ENCODE results near the gene CDIP1.

DNA sequence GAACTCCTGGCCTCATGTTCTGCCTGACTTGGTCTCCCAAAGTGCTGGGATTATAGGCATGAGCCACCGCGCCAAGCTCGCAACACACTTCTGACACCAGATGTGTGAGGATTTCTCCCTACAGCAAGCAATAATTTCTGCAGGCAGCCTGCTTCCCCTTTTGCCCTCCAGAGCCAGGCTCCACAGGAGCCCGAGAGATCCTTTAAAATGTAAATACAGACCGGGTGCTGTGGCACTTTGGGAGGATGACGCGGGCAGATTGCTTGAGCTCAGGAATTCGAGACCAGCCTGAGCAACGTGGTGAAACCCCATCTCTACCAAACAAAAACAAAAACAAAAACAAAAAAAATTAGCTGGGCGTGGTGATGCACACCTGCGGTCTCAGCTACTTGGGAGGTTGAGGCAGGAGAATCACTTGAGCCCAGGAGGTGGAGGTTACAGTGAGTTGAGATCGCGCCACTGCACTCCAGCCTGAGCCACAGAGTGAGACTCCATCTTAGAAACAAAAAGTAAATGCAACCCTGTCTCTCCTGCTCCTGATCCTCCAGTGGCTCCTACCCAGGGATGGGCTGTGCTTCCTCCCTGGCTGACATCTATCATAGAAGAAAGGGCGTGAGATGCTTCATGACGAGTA lies 32.2 kb upstream of the CDIP1 start:
- TF ChIP-seq, protein P1, sequence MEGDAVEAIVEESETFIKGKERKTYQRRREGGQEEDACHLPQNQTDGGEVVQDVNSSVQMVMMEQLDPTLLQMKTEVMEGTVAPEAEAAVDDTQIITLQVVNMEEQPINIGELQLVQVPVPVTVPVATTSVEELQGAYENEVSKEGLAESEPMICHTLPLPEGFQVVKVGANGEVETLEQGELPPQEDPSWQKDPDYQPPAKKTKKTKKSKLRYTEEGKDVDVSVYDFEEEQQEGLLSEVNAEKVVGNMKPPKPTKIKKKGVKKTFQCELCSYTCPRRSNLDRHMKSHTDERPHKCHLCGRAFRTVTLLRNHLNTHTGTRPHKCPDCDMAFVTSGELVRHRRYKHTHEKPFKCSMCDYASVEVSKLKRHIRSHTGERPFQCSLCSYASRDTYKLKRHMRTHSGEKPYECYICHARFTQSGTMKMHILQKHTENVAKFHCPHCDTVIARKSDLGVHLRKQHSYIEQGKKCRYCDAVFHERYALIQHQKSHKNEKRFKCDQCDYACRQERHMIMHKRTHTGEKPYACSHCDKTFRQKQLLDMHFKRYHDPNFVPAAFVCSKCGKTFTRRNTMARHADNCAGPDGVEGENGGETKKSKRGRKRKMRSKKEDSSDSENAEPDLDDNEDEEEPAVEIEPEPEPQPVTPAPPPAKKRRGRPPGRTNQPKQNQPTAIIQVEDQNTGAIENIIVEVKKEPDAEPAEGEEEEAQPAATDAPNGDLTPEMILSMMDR (conservative IDR thresholded peaks at IDR 0.05; ENCODE audit: low read length), result no peak
- no peak for TF ChIP-seq EZH2phosphoT487 (IDR thresholded peaks at IDR 0.05; ENCODE audit: borderline replicate concordance, low read depth, low read length)

Measured in OCI-LY7 (cell line).